Ovary (tissue), 9 donors: Measurements from ENCODE around the gene CPTP. TPM values are rescaled to one million over a fixed set of nuclear protein-coding genes. Genes with fewer than 3 reads are reported as not detected.

Source experiments
- DNase-seq, 5 donors: peaks; one replicate each; pipeline ENCODE4 v3.0.0-alpha.2; 2019 to 2020
- H3K27ac ChIP-seq, 2 donors: fragments of 200-600 bp; one replicate each; pipeline versions ENCODE4 v1.5.1 to v1.8.0; 2019 to 2022
- H3K27me3 ChIP-seq: fragments of 200-600 bp; one replicate; pipeline ENCODE4 v1.8.0; 2022
- H3K36me3 ChIP-seq: fragments of 200-600 bp; sonication (generic); one replicate; pipeline ENCODE4 v1.5.1; 2019
- H3K4me1 ChIP-seq: one replicate; pipeline ENCODE4 v1.8.1; 2013; ENCODE audit warnings: mild to moderate bottlenecking, moderate library complexity; ENCODE audit not compliant: insufficient read depth
- H3K4me3 ChIP-seq: fragments of 200-600 bp; sonication (generic); one replicate; pipeline ENCODE4 v1.5.1; 2017
- H3K9me3 ChIP-seq, 2 donors: fragments of 200-600 bp in 1 of 2; sonication (generic) in 1 of 2; one replicate each; pipeline versions ENCODE4 v1.5.1 to v1.8.1; 2013 to 2019; ENCODE audit warnings: mild to moderate bottlenecking in 1 of 2, moderate library complexity in 1 of 2
- CTCF ChIP-seq, 3 donors: fragments of 450-650 bp in 2 of 3; fragments of 200-600 bp in 1 of 3; IDR thresholded peaks; one replicate each; pipeline versions ENCODE4 v1.5.1 to v1.8.0; 2016 to 2022; ENCODE audit warnings: antibody characterized with exemption in 3 of 3, mild to moderate bottlenecking in 1 of 3
- EP300 ChIP-seq: sonication (generic); formaldehyde crosslinking; IDR thresholded peaks from one replicate; pipeline ENCODE4 v1.6.1; 2017; ENCODE audit warnings: antibody characterized with exemption
- POLR2A ChIP-seq: fragments of 450-650 bp; IDR thresholded peaks from one replicate; pipeline ENCODE4 v1.6.1; 2017; ENCODE audit warnings: antibody characterized with exemption, mild to moderate bottlenecking, moderate library complexity
- WGBS, 3 donors: extraction: QIAGEN DNeasy Blood & Tissue Kit in 1 of 3; methylation state at CpG; one replicate each; pipeline versions ENCODE4 v1.1.5 to v1.1.7; 2013 to 2017; 5-methylcytosine and 5-hydroxymethylcytosine counted together
- intact Hi-C, 4 donors: fragments of 100-400 bp; cut with DNase I; formaldehyde crosslinking; loops; one replicate each; pipeline versions ENCODE4 v1.11.0 to v1.15.1; 2022 to 2023
- polyA plus RNA-seq, 2 donors: library from polyadenylated mRNA; stranded (reverse); fragments of 200-250 nt in 1 of 2; fragments of 350-450 nt in 1 of 2; fragmentation: Illumina TruSeq in 1 of 2; extraction: RNeasy Lipid Tissue Mini Kit (QIAGEN cat#74804) in 1 of 2; gene quantifications; one replicate each; pipeline ENCODE4 v1.2.3, GENCODE V29; 2013 to 2014
- total RNA-seq, 7 donors: library from RNA; depleted of rRNA in 2 of 7; stranded (reverse); fragments of >200 nt in 2 of 7; fragmentation: NEBNext Ultra II Directional in 3 of 7; extraction: Animal tissue kit (Norgen Biotek cat#: 25700) in 3 of 7; gene quantifications; one replicate each; pipeline versions ENCODE4 v1.1.0 to v1.2.4, GENCODE V29; 2016 to 2023
- donor health status: DM: no; HTN: no; CAD: no; lungs with moderate emphysema.
- donor health status: DM: no; HTN: no; CAD: no.
- donor health status: Bipolar disorder and iron deficiency.
- donor health status: DM: yes; HTN: yes; CAD: no.
- donor health status: DM: no; HTN: no; CAD: no.
- donor health status: DM: yes; HTN: yes; CAD: no.

The CPTP gene
- total and polyA plus RNA-seq, 9 donors: 2.4 to 21.0 (median 14.8) TPM

- 78 to 85% (median 79%) methylated on average over 18 of the region's 18 CpGs for WGBS, 3 donors
- Histone ChIP-seq H3K4me1 (no peaks in the 10 kb centered on the region), H3K27me3 (no peaks in the 10 kb centered on the region), H3K4me3 (no peak overlapping the region), H3K27ac (no peak overlapping the region), H3K9me3 (no peaks in the 10 kb centered on the region), H3K36me3 (no peaks in the 10 kb centered on the region)
- no peak for TF ChIP-seq POLR2A
- TF ChIP-seq EP300: no peak
- TF ChIP-seq CTCF (IDR thresholded peaks at IDR 0.05): no peak
- DNase-seq: no peak
- intact Hi-C loops: no loop called here
These were observed 13.2 kb downstream of the CPTP start for GRCh38 chr1:1337793-1338147.

GRCh38 chr1:1338278-1338677 is 13.7 kb downstream of the CPTP start:
- no peaks in the 10 kb centered on the region for H3K27me3 ChIP-seq
- H3K27ac ChIP-seq: no peak overlapping the region
- no peaks in the 10 kb centered on the region for H3K36me3 ChIP-seq
- no peaks in the 10 kb centered on the region for H3K4me1 ChIP-seq
- TF ChIP-seq POLR2A: no peak
- TF ChIP-seq EP300: no peak
- TF ChIP-seq CTCF (IDR thresholded peaks at IDR 0.05): no peak
- intact Hi-C loops: no loop called here
- H3K9me3 ChIP-seq: no peaks in the 10 kb centered on the region
- DNase-seq: no peak
- WGBS, 3 donors: 90 to 93% (median 92%) methylated on average over 36 of the region's 36 CpGs
- no peak overlapping the region for H3K4me3 ChIP-seq

GRCh38 chr1:1340185-1340584 is 15.6 kb downstream of the CPTP start:
- Histone ChIP-seq H3K27me3 (no peaks in the 10 kb centered on the region), H3K4me3 (no peak overlapping the region), H3K4me1 (no peaks in the 10 kb centered on the region), H3K36me3 (no peaks in the 10 kb centered on the region), H3K9me3 (no peaks in the 10 kb centered on the region), H3K27ac (no peak overlapping the region)
- DNase-seq: no peak
- TF ChIP-seq EP300 (no peak), POLR2A (no peak), CTCF (IDR thresholded peaks at IDR 0.05) (no peak)
- intact Hi-C loops: no loop called here
- WGBS, 3 donors: 87 to 90% (median 89%) methylated on average over 23 of the region's 23 CpGs

GRCh38 chr1:1340791-1341548 is 16.4 kb downstream of the CPTP start:
- Histone ChIP-seq H3K9me3 (no peaks in the 10 kb centered on the region), H3K36me3 (no peaks in the 10 kb centered on the region), H3K4me1 (peaks cover 3% of the 10 kb centered on the region), H3K27me3 (no peaks in the 10 kb centered on the region), H3K4me3 (no peak overlapping the region), H3K27ac (no peak overlapping the region)
- intact Hi-C loops: no loop called here
- DNase-seq: no peak
- 88 to 90% (median 88%) methylated on average over 36 of the region's 36 CpGs for WGBS, 3 donors
- no peak for TF ChIP-seq POLR2A
- TF ChIP-seq EP300: no peak
- no peak for TF ChIP-seq CTCF (IDR thresholded peaks at IDR 0.05)
